Left lung (tissue), 10 donors: ENCODE data around the gene IRX3. TPM values are rescaled to one million over a fixed set of nuclear protein-coding genes. Genes with fewer than 3 reads are reported as not detected.
"Not testable (repeated sequence)": the region's sequence is repeated elsewhere in the genome, so short reads cannot be mapped to it uniquely, and the experiment has no call there.

Experiments
- ATAC-seq: fragments of 200-7000 bp; cut with Tn5 transposase; one replicate; pipeline ENCODE4 v1.9.1; 2020; ENCODE audit warnings: moderate library complexity
- DNase-seq, 4 donors: peaks; one replicate each; pipeline ENCODE4 v3.0.0-alpha.2; 2013 to 2020
- H3K27ac ChIP-seq, 2 donors: fragments of 200-600 bp; sonication (generic) in 1 of 2; one replicate each; pipeline versions ENCODE4 v1.5.0 to v1.8.0; 2020 to 2021
- H3K27me3 ChIP-seq, 2 donors: fragments of 200-600 bp; sonication (generic) in 1 of 2; one replicate each; pipeline versions ENCODE4 v1.5.0 to v1.8.0; 2020 to 2021
- H3K36me3 ChIP-seq, 2 donors: fragments of 200-600 bp; sonication (generic) in 1 of 2; one replicate each; pipeline versions ENCODE4 v1.5.0 to v1.8.0; 2020 to 2021
- H3K4me1 ChIP-seq, 2 donors: fragments of 200-600 bp; one replicate each; pipeline ENCODE4 v1.8.0; 2021
- H3K4me3 ChIP-seq, 2 donors: fragments of 200-600 bp; sonication (generic) in 1 of 2; one replicate each; pipeline versions ENCODE4 v1.5.0 to v1.8.0; 2020 to 2021; ENCODE audit warnings: mild to moderate bottlenecking in 1 of 2
- H3K9me3 ChIP-seq, 2 donors: fragments of 200-600 bp; sonication (generic) in 1 of 2; one replicate each; pipeline versions ENCODE4 v1.5.0 to v1.8.0; 2020 to 2021
- CTCF ChIP-seq, 2 donors: fragments of 200-600 bp; sonication (generic) in 1 of 2; IDR thresholded peaks; one replicate each; pipeline versions ENCODE4 v1.5.0 to v1.8.0; 2021; ENCODE audit warnings: antibody characterized with exemption in 2 of 2
- intact Hi-C, 2 donors: fragments of 100-400 bp; cut with DNase I; formaldehyde crosslinking; loops; one replicate each; pipeline versions ENCODE4 v1.11.2 to v1.14.2; 2022
- polyA plus RNA-seq, 6 donors: library from polyadenylated mRNA; unstranded; fragments of 120-200 nt; gene quantifications; one replicate each; pipeline ENCODE4 v1.2.1, GENCODE V29; 2013; ENCODE audit not compliant: insufficient read length in 6 of 6
- total RNA-seq, 2 donors: library from RNA; stranded (reverse); fragmentation: NEBNext Ultra II Directional; extraction: Animal tissue kit (Norgen Biotek cat#: 25700); gene quantifications; one replicate each; pipeline ENCODE4 v1.2.1, GENCODE V29; 2021
- donor health status: DM: no; HTN: yes; CAD: no.
- donor health status: DM: no; HTN: no; CAD: no.

Gene IRX3
- total and polyA plus RNA-seq, 8 donors: 40.7 to 76.2 (median 62.2) TPM

GRCh38 chr16:54248863-54249710 lies 37.5 kb downstream of the IRX3 start:
- DNase-seq: no peak
- Histone ChIP-seq H3K4me1 (no peaks in the 10 kb centered on the region), H3K9me3 (no peaks in the 10 kb centered on the region), H3K27me3 (peaks cover 0 to 12% of the 10 kb centered on the region in 2 donors), H3K4me3 (no peak overlapping the region), H3K36me3 (no peaks in the 10 kb centered on the region), H3K27ac (no peak overlapping the region)
- no peak for TF ChIP-seq CTCF (IDR thresholded peaks at IDR 0.05)
- intact Hi-C loops: no loop called here
- ATAC-seq: no peak

GRCh38 chr16:54247705-54248104 lies 38.9 kb downstream of the IRX3 start:
- H3K27ac ChIP-seq, ATAC-seq, H3K4me1 ChIP-seq, H3K36me3 ChIP-seq, H3K4me3 ChIP-seq, H3K9me3 ChIP-seq, DNase-seq, intact Hi-C loops: not testable (repeated sequence)
- peaks cover 0 to 12% of the 10 kb centered on the region in 2 donors for H3K27me3 ChIP-seq

DNA sequence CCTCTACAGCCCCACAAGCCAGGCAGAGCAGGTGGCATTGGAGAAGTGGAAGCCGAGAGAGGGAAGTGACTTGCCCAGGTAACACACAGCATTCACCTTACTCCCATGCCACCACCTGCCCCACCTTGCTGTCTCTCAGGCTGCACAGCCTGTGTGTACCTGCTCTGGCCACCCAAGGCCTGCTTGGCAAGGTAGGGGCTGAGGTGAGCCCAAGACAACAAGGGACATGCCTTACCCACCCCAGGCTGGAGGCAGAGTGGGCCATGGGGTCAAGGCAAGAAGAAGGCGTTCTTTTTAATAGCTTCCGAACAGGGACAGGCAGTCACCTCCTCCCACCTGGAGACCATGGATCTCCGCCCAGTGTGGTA lies 40.1 kb downstream of the IRX3 start:
- no peak for ATAC-seq
- H3K4me3 ChIP-seq: no peak overlapping the region
- no peaks in the 10 kb centered on the region for H3K4me1 ChIP-seq
- intact Hi-C loops: no loop called here
- DNase-seq: no peak
- no peak overlapping the region for H3K27ac ChIP-seq
- peaks cover 0 to 12% of the 10 kb centered on the region in 2 donors for H3K27me3 ChIP-seq
- H3K36me3 ChIP-seq: no peaks in the 10 kb centered on the region
- TF ChIP-seq CTCF (IDR thresholded peaks at IDR 0.05): no peak
- H3K9me3 ChIP-seq: no peaks in the 10 kb centered on the region

GRCh38 chr16:54245788-54246453 lies 40.7 kb downstream of the IRX3 start:
- H3K36me3 ChIP-seq: no peaks in the 10 kb centered on the region
- peaks cover 0 to 12% of the 10 kb centered on the region in 2 donors for H3K27me3 ChIP-seq
- H3K9me3 ChIP-seq: no peaks in the 10 kb centered on the region
- DNase-seq (no peak), ATAC-seq (no peak)
- TF ChIP-seq CTCF (IDR thresholded peaks at IDR 0.05): no peak
- intact Hi-C loops: no loop called here
- H3K27ac ChIP-seq: no peak overlapping the region
- no peaks in the 10 kb centered on the region for H3K4me1 ChIP-seq
- no peak overlapping the region for H3K4me3 ChIP-seq

- Histone ChIP-seq H3K36me3 (no peaks in the 10 kb centered on the region), H3K4me3 (no peak overlapping the region), H3K4me1 (no peaks in the 10 kb centered on the region), H3K27ac (no peak overlapping the region), H3K9me3 (no peaks in the 10 kb centered on the region), H3K27me3 (peaks cover 0 to 12% of the 10 kb centered on the region in 2 donors)
- no peak for DNase-seq
- ATAC-seq: no peak
- intact Hi-C loops: no loop called here
- TF ChIP-seq CTCF (IDR thresholded peaks at IDR 0.05): no peak
Measured at GRCh38 chr16:54244061-54244886, 42.3 kb downstream of the IRX3 start.
